Ammon's horn (tissue), 1 donor: ENCODE data around the gene ASIC2.

Experiments
- DNase-seq: peaks from one replicate; pipeline ENCODE4 v3.0.0-alpha.2; 2016; ENCODE audit warnings: low spot score

The ASIC2 gene

GRCh38 chr17:33292981-33293867, at the start of gene ASIC2:
ASIC2 (minus strand) TSS chr17:33293295.
- DNase-seq: peak; percentile 25

GRCh38 chr17:33342025-33342424, 48.9 kb upstream of the ASIC2 start:
- DNase-seq: no peak

- no peak for DNase-seq
Measured at GRCh38 chr17:33338242-33338641, 45.1 kb upstream of the ASIC2 start.

GRCh38 chr17:33335491-33336173, 42.5 kb upstream of the ASIC2 start:
- DNase-seq: no peak

GRCh38 chr17:33334703-33335102, 41.6 kb upstream of the ASIC2 start:
- DNase-seq: no peak

- DNase-seq: no peak
Measured at GRCh38 chr17:33330877-33331276, 37.8 kb upstream of the ASIC2 start.

- DNase-seq: no peak
Measured at GRCh38 chr17:33328129-33328528, 35.0 kb upstream of the ASIC2 start.

GRCh38 chr17:33324736-33325135, 31.6 kb upstream of the ASIC2 start:
- peak; percentile 42 for DNase-seq

GRCh38 chr17:33322063-33322462, 29.0 kb upstream of the ASIC2 start:
- DNase-seq: peak; percentile 30

- DNase-seq: peak; percentile 59
Measured at GRCh38 chr17:33318241-33318640, 25.1 kb upstream of the ASIC2 start.

- no peak for DNase-seq
Measured at GRCh38 chr17:33316746-33317145, 23.7 kb upstream of the ASIC2 start.

- DNase-seq: no peak
Measured at GRCh38 chr17:33310296-33310695, 17.2 kb upstream of the ASIC2 start.

- DNase-seq: no peak
Measured at GRCh38 chr17:33303254-33303653, 10.2 kb upstream of the ASIC2 start.

GRCh38 chr17:33302394-33302793, 9.3 kb upstream of the ASIC2 start:
- DNase-seq: no peak

GRCh38 chr17:33300241-33300640, 7.1 kb upstream of the ASIC2 start:
- DNase-seq: no peak

- no peak for DNase-seq
Measured at GRCh38 chr17:33299115-33299514, 6.0 kb upstream of the ASIC2 start.

- DNase-seq: no peak
Measured at GRCh38 chr17:33297643-33298042, 4.5 kb upstream of the ASIC2 start.

GRCh38 chr17:33294994-33295393, 1.9 kb upstream of the ASIC2 start:
- no peak for DNase-seq

GRCh38 chr17:33292201-33292980, 704 bp downstream of the ASIC2 start:
- DNase-seq: no peak

GRCh38 chr17:33291248-33292200, 1.6 kb downstream of the ASIC2 start:
- peak; percentile 16 for DNase-seq

- no peak for DNase-seq
Measured at GRCh38 chr17:33290253-33290652, 2.8 kb downstream of the ASIC2 start.
